Type B pancreatic cell (in vitro differentiated cells): ENCODE results near the gene DIO1. TPM values are rescaled to one million over a fixed set of nuclear protein-coding genes. Genes with fewer than 3 reads are reported as not detected.

Experiments
- DNase-seq: peaks from one replicate; pipeline ENCODE4 v3.0.0; 2021; ENCODE audit warnings: mixed read lengths; ENCODE audit not compliant: unreplicated experiment; ENCODE audit errors: extremely low spot score
- H3K27ac Mint-ChIP-seq: 2 replicates; pipeline ENCODE4 v1.8.0; 2021; ENCODE audit warnings: mild to moderate bottlenecking, mixed read lengths
- H3K27me3 Mint-ChIP-seq: 2 replicates; pipeline ENCODE4 v1.8.0; 2021; ENCODE audit warnings: mixed read lengths
- H3K36me3 Mint-ChIP-seq: 2 replicates; pipeline ENCODE4 v1.8.0; 2021; ENCODE audit warnings: mixed read lengths
- H3K4me1 Mint-ChIP-seq: one replicate; pipeline ENCODE4 v1.8.0; 2021; ENCODE audit warnings: mixed read lengths; ENCODE audit not compliant: unreplicated experiment
- H3K4me3 Mint-ChIP-seq: 2 replicates; pipeline ENCODE4 v1.8.0; 2021; ENCODE audit warnings: mild to moderate bottlenecking, mixed read lengths
- H3K9me3 Mint-ChIP-seq: 2 replicates; pipeline ENCODE4 v1.8.0; 2021; ENCODE audit warnings: mixed read lengths
- CTCF ChIP-seq: fragments of 200-600 bp; sonication (generic); conservative IDR thresholded peaks from 2 replicates; pipeline ENCODE4 v1.5.0; 2021; ENCODE audit warnings: antibody characterized with exemption, mild to moderate bottlenecking
- total RNA-seq: library from RNA; stranded (reverse); gene quantifications from 2 replicates; pipeline ENCODE4 v1.2.1, GENCODE V29; 2021; ENCODE audit warnings: low replicate concordance

Gene DIO1
- total RNA-seq, 1 donor from 2014 or later: 6.0 TPM

GRCh38 chr1:53896635-53897229 is 2.7 kb downstream of the DIO1 start:
- no peak for DNase-seq
- H3K27me3 Mint-ChIP-seq: no peaks in the 10 kb centered on the region
- no peak overlapping the region for H3K4me3 Mint-ChIP-seq
- no peak for TF ChIP-seq CTCF
- H3K36me3 Mint-ChIP-seq: no peaks in the 10 kb centered on the region
- peaks cover 23% of the 10 kb centered on the region for H3K4me1 Mint-ChIP-seq
- H3K9me3 Mint-ChIP-seq: no peaks in the 10 kb centered on the region
- no peak overlapping the region for H3K27ac Mint-ChIP-seq

GRCh38 chr1:53899206-53899628 is 5.2 kb downstream of the DIO1 start:
- Mint-ChIP-seq H3K4me1 (peaks cover 23% of the 10 kb centered on the region), H3K27me3 (no peaks in the 10 kb centered on the region), H3K9me3 (no peaks in the 10 kb centered on the region), H3K27ac (no peak overlapping the region), H3K4me3 (no peak overlapping the region), H3K36me3 (no peaks in the 10 kb centered on the region)
- TF ChIP-seq CTCF: no peak
- DNase-seq: no peak

- Mint-ChIP-seq H3K36me3 (no peaks in the 10 kb centered on the region), H3K27ac (no peak overlapping the region), H3K9me3 (no peaks in the 10 kb centered on the region), H3K4me3 (no peak overlapping the region), H3K27me3 (no peaks in the 10 kb centered on the region), H3K4me1 (peaks cover 23% of the 10 kb centered on the region)
- no peak for DNase-seq
- TF ChIP-seq CTCF: no peak
Measured at GRCh38 chr1:53899708-53900107, 5.7 kb downstream of the DIO1 start.

GRCh38 chr1:53902235-53903138 is 8.5 kb downstream of the DIO1 start:
- no peak for TF ChIP-seq CTCF
- Mint-ChIP-seq H3K27me3 (no peaks in the 10 kb centered on the region), H3K27ac (no peak overlapping the region), H3K9me3 (no peaks in the 10 kb centered on the region), H3K4me1 (peaks cover 12% of the 10 kb centered on the region), H3K4me3 (no peak overlapping the region), H3K36me3 (no peaks in the 10 kb centered on the region)
- DNase-seq: no peak

GRCh38 chr1:53905509-53905908 is 11.5 kb downstream of the DIO1 start:
- H3K4me1 Mint-ChIP-seq: peaks cover 13% of the 10 kb centered on the region
- no peak overlapping the region for H3K4me3 Mint-ChIP-seq
- no peaks in the 10 kb centered on the region for H3K36me3 Mint-ChIP-seq
- H3K9me3 Mint-ChIP-seq: no peaks in the 10 kb centered on the region
- no peak for DNase-seq
- no peak overlapping the region for H3K27ac Mint-ChIP-seq
- TF ChIP-seq CTCF: no peak
- H3K27me3 Mint-ChIP-seq: no peaks in the 10 kb centered on the region
